HL-60 (cell line): ENCODE data around the gene ANKRD23.
"Not testable (repeated sequence)": the region's sequence is repeated elsewhere in the genome, so short reads cannot be mapped to it uniquely, and the experiment has no call there.

Experiments used
- DNase-seq, 2 experiments: peaks; one replicate each; pipeline ENCODE4 v3.0.0-alpha.2; 2010 to 2020; ENCODE audit warnings: low read depth in 1 of 2, low spot score in 1 of 2
- H3K27ac ChIP-seq: fragments of 250-450 bp; sonication (Bioruptor Pico); replicated peaks from 2 replicates; pipeline ENCODE4 v1.5.1; 2020; ENCODE audit warnings: mild to moderate bottlenecking, moderate library complexity
- H3K27me3 ChIP-seq: fragments of 250-450 bp; sonication (Bioruptor Pico); 2 replicates; pipeline ENCODE4 v1.5.1; 2021; ENCODE audit warnings: mild to moderate bottlenecking, moderate library complexity; ENCODE audit not compliant: insufficient read depth, poor library complexity, severe bottlenecking
- H3K4me3 ChIP-seq: replicated peaks from 2 replicates; pipeline ENCODE4 v1.5.1; 2011; ENCODE audit warnings: mild to moderate bottlenecking, control low read depth, low read length; ENCODE audit not compliant: insufficient read depth
- CTCF ChIP-seq: IDR thresholded peaks from one replicate; pipeline ENCODE4 v1.5.1; 2011; ENCODE audit warnings: low read length, control low read depth, inconsistent platforms; ENCODE audit not compliant: insufficient read depth
- GABPA ChIP-seq: IDR thresholded peaks from 2 replicates; pipeline ENCODE4 v1.6.1; 2012; ENCODE audit warnings: low read depth
- POLR2AphosphoS5 ChIP-seq: IDR thresholded peaks from 2 replicates; pipeline ENCODE4 v1.6.1; 2012; ENCODE audit warnings: low read depth
- REST ChIP-seq: IDR thresholded peaks from 2 replicates; pipeline ENCODE4 v1.6.1; 2012; ENCODE audit warnings: low read depth; ENCODE audit not compliant: insufficient replicate concordance
- SPI1 ChIP-seq: IDR thresholded peaks from 2 replicates; pipeline ENCODE4 v1.6.1; 2012; ENCODE audit warnings: low read depth, mild to moderate bottlenecking, borderline replicate concordance

Gene ANKRD23

GRCh38 chr2:96799623-96799935 lies 44.2 kb downstream of the ANKRD23 start:
- TF ChIP-seq REST, result no peak
- TF ChIP-seq POLR2AphosphoS5, result no peak
- no peak for TF ChIP-seq GABPA
- TF ChIP-seq CTCF, result no peak
- TF ChIP-seq SPI1, result no peak

GRCh38 chr2:96798733-96799622 lies 44.8 kb downstream of the ANKRD23 start:
- TF ChIP-seq GABPA (no peak), REST (no peak), CTCF (no peak)
- no peak overlapping the region for H3K27ac ChIP-seq
- H3K4me3 ChIP-seq, result no peak overlapping the region
- H3K27me3 ChIP-seq, result no peaks in the 10 kb centered on the region
- no peak for DNase-seq

More at GRCh38 chr2:96799623-96799935, 44.2 kb downstream of the ANKRD23 start:
- no peak for DNase-seq
- no peak overlapping the region for H3K27ac ChIP-seq
- no peak overlapping the region for H3K4me3 ChIP-seq
- no peaks in the 10 kb centered on the region for H3K27me3 ChIP-seq

- H3K4me3 ChIP-seq, result no peak overlapping the region
- H3K27me3 ChIP-seq, result no peaks in the 10 kb centered on the region
- H3K27ac ChIP-seq, result no peak overlapping the region
- DNase-seq, result no peak
- TF ChIP-seq GABPA (no peak), REST (no peak), SPI1 (no peak), POLR2AphosphoS5 (no peak), CTCF (no peak)
Observed at GRCh38 chr2:96797066-96797625, 46.7 kb downstream of the ANKRD23 start.

- not testable (repeated sequence) for DNase-seq, H3K27me3 ChIP-seq, H3K27ac ChIP-seq, H3K4me3 ChIP-seq
Observed at GRCh38 chr2:96796497-96796896, 47.3 kb downstream of the ANKRD23 start.
